T47D (cell line): ENCODE data around the gene LORICRIN.

ENCODE experiments used
- DNase-seq, 2 experiments: peaks; one replicate each; pipeline versions ENCODE4 v3.0.0 to v3.0.0-alpha.2; 2011 to 2012; ENCODE audit warnings: low read depth in 1 of 2, low spot score in 1 of 2
- JUND ChIP-seq: IDR thresholded peaks from 2 replicates; pipeline ENCODE4 v1.6.1; 2012; ENCODE audit warnings: low read depth
- in situ Hi-C: cut with HindIII; loops from 2 replicates; pipeline ENCODE4 v1.10.0; 2016; ENCODE audit warnings: low sequenced_read_pairs, low pct_unique_long_range_greater_than_20kb

The LORICRIN gene

DNA sequence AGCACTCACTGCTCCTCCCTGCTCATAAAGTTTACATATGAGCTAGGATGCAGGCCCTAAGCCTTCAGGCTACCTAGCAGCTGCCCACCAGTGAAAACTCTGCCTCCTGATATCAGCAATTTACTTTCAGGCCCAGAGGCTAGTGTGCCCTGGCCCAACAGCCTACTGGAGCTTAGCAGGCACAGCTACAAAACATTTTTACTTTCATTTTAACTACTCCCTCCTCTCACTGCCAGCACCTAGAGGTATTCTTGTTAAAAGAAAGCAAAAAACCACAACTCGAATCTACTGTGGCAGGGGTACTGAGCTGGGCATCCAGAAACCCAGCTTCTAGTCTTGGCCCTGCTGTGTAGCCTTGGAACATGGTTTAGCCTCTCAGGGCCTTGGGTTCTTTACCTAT lies 5.8 kb upstream of the LORICRIN start:
- in situ Hi-C loops: no loop called here
- no peak for DNase-seq
- no peak for TF ChIP-seq JUND

DNA sequence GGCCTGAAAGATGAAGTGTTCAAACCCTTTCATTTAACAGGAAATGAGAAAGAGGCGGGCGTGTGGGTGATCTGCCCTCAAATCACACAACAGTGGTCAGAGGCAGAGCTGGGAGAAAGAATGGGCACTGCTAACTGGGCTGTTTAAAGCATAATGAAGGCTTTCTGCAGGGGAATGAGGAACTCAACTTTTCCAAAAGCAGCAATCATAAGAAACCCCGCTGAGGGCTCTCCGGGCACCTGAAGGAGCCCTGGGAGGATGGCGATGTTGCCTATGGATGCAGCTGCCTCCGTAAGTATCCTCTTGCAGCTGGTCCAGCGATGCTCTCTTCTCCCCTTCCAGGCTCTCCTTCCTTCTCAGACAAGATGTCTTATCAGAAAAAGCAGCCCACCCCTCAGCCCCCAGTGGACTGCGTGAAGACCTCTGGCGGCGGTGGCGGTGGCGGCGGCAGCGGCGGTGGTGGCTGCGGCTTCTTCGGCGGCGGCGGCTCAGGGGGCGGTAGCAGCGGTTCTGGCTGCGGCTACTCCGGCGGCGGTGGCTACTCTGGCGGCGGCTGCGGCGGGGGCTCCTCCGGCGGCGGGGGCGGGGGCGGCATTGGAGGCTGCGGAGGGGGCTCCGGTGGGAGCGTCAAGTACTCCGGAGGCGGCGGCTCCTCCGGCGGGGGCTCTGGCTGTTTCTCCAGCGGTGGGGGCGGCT lies 1.2 kb downstream of the LORICRIN start:
- DNase-seq: no peak
- TF ChIP-seq JUND: no peak
- in situ Hi-C loops: no loop called here

DNA sequence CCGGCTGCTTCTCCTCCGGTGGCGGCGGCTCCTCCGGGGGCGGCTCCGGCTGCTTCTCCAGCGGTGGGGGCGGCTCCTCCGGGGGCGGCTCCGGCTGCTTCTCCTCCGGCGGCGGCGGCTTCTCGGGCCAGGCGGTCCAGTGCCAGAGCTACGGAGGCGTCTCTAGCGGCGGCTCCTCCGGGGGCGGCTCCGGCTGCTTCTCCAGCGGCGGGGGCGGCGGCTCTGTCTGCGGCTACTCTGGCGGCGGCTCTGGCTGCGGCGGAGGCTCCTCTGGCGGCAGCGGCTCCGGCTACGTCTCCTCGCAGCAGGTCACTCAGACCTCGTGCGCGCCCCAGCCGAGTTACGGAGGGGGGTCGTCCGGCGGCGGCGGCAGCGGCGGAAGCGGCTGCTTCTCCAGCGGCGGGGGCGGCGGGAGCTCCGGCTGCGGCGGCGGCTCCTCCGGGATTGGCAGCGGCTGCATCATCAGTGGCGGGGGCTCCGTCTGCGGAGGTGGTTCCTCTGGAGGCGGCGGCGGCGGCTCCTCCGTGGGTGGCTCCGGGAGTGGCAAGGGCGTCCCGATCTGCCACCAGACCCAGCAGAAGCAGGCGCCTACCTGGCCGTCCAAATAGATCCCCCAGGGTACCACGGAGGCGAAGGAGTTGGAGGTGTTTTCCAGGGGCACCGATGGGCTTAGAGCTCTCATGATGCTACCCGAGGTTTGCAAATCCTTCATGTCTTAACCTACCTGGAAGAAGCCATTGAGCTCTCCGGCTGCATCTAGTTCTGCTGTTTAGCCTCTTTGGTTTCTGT lies 2.0 kb downstream of the LORICRIN start:
- no peak for TF ChIP-seq JUND
- in situ Hi-C loops: no loop called here
- no peak for DNase-seq

DNA sequence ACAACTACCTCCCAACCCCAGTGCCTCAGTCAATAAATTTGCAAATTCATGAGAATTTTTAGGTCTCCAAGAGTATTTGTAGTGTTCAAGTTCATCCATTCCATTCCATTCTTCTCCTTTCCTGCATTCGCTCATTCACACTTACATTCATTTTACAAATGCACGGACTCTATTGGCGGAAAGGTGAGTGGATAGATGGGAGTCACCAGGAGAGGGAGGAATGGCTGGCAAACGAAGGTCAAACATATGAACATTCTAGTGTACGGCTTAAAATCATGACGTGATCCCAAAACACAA lies 2.5 kb downstream of the LORICRIN start:
- DNase-seq: peak in 1 of 2 experiments; percentile 10
- TF ChIP-seq JUND: no peak
- in situ Hi-C loops: no loop called here

DNA sequence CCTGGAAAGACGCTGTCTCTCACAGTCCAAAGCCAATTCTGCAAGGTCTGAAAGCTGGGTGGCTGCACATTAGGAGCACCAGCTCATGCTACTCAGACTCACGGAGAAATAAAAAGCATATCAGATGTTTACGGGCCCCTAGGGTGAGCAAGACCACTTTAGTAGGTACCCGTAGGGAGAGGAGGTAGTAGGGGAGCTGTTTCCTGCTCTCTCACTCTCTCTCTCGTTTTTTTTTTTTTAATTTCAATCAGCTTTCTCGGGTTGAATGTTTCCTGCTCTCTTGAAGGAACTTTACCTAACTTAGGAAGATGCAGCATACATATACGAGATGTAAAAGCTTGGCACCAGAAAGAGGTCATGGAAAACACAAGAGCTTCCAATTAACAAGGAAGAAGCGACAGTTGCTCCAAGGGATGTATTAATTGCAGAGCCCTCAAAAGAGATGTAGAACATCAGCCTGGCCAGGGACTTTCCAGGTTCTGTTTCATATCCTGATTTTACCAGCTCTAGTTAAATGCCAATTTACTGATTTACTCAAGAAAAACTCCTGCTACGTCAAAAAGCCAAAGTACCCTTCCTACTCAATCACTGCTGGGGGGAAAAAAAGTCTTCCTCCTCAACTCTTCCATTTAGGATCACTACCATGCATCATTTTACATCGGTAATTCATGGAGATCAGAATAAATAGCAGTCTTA lies 3.1 kb downstream of the LORICRIN start:
- TF ChIP-seq JUND: no peak
- in situ Hi-C loops: no loop called here
- DNase-seq: no peak

DNA sequence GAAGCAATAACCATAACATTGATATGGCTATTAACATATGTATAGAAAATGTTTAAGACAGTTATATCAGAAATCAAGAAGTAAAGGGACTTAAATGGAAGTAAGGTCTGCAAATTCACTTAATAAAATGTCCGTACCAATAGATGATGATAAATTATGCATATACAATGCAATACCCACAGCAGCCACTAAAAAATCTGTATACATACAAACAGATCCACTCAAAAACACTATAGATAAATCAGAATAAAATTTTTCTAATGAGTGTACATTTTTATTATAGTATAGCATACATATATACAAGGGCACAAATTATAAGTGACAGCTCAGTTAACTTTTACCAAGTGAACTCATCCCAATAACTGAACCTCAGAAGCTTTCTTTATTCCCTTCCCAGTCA lies 6.0 kb downstream of the LORICRIN start:
- in situ Hi-C loops: no loop called here
- TF ChIP-seq JUND: no peak
- no peak for DNase-seq

DNA sequence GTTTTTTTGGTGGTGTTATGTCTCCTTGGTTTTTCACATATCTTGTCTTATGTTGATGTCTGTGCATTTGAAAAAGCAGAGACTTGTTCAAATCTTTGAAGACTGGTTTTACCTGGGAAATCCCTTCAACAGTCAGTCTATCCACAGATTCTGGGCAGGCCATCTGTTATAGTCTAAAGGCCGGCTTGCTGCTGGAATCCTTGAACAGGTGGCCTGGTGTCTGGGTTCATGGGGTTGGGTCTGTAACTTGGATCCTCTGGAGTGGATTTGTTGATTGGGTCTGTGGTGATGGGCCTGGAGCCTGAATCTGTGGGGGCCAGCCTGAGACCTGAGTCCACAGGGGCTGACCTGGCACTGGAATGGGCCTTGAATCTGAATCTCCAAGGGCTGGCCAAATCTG lies 12.2 kb downstream of the LORICRIN start:
- in situ Hi-C loops: no loop called here
- no peak for DNase-seq
- TF ChIP-seq JUND: no peak

DNA sequence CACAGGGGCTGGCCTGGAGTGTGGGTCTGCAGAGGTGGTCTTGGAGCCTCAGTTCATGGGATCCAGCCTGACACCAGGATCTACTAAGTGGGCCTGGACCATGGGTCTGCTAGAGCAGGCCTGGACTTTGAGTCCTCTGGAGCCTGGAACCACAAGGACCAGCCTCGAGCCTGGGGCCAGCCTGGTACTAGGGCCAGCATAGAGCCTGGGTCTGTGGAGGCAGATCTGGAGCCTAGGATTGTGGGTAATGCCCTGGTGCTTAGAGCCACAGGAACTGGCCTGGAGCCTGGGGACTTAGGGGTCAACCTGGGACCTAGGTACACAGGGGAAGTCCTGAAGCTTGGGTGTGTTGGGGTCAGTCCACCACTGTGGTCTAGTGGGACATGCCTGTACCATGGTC lies 12.7 kb downstream of the LORICRIN start:
- TF ChIP-seq JUND: no peak
- DNase-seq: no peak
- in situ Hi-C loops: no loop called here

DNA sequence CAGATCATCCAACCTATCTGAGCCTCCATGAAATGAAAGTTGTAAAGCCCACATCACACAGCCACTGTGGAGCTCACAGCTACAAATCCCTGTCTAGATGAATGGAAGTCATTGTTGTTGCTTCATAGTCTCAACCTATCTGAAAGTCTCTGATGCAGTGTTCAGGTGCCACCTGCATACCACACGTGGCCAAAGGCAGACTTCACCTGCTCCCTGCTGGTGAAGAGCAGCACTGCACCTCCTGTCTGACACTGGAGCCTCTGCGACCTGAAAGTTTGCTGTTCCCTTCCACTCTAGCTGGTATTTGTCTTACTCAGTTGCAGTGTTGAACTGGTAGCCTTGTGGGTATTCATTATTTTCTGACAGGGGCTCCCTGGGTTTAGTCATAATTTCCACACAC lies 18.4 kb downstream of the LORICRIN start:
- in situ Hi-C loops: no loop called here
- DNase-seq: peak; percentile 45 to 83
- no peak for TF ChIP-seq JUND

DNA sequence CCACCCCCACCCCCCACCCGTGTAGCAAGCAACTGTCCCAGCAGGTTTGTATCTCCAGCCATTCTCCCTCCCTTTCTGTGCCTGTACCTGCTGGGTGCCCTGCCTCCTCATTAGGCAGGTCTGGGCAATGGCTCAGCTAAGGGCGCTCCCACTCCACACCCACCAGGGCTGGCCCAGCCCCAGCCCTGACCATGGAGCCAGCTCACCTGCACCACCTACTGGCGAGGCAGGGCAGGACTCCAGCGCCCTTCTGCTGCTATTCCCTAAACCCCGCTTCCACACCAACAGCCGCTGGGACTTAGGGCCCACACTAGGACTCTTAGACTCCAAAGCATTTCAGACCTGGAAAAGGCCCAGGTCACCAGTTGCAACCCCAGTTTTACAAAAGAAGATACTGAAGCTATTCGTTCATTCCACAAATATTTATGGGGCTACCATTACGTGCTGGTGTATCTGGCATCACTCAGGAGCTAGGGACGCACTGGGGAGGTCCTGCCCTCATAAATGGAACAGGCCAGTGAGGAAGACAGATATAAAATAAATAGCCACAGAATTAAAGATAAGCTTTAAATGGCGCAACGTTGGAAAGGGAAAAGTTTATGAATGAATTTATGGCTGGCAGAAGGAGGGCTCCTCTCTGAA lies 29.3 kb downstream of the LORICRIN start:
- DNase-seq: peak in 1 of 2 experiments; percentile 35
- in situ Hi-C loops: no loop called here
- no peak for TF ChIP-seq JUND

DNA sequence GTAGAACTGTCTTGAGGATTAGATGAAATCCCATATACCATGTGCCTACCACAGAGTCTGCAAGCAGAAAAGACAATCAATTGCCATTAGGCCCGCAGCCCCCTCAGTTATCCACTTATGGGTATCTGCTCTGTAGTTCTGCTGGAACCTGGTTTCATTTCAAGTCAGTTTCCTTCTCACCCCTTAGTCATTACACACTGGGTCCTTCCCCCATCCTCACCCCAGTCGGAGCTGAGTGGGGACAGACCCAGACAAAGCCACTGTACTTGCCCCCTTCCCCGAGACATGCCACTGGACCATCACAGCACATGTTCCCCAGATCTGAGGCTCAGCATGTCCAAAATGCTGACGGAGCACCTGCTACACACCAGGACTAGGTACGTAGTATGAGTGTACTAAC lies 32.0 kb downstream of the LORICRIN start:
- no peak for TF ChIP-seq JUND
- in situ Hi-C loops: no loop called here
- no peak for DNase-seq

DNA sequence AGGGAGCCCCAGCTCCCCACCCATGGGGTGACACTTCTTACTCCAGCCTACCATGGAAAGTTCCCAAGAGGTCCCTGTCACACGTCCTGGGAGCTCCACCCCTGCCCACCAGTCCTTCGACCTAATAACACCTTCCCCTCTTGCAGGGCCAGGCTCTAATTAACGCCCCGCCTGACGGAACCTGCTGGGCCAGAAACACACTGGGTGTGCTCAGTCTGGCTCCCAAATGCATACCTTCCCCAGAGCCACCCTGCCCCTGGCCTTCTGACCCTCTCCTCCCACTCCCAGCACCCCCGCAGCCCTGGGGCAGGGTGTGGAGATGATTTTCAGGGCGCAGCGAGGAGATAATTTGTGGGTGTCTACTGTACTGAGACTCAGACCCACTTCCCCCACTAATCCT lies 32.7 kb downstream of the LORICRIN start:
- no peak for TF ChIP-seq JUND
- in situ Hi-C loops: no loop called here
- no peak for DNase-seq
